Activated T-helper 17 cell treated with anti-CD3 and anti-CD28 coated beads, Interleukin-2, amount 50 U/mL, for 72 hours (primary cell): Measurements from ENCODE around the gene C17orf67. TPM values are rescaled to one million over a fixed set of nuclear protein-coding genes. Genes with fewer than 3 reads are reported as not detected.

Experiments used
- ATAC-seq: fragments of 150-1000 bp; cut with Tn5 transposase; replicated peaks from 2 replicates; pipeline ENCODE4 v1.10.0; 2021; ENCODE audit warnings: mild to moderate bottlenecking, moderate library complexity
- H3K27ac Mint-ChIP-seq: one replicate; pipeline ENCODE4 v1.8.0; 2022; ENCODE audit warnings: mixed read lengths
- H3K27me3 Mint-ChIP-seq: one replicate; pipeline ENCODE4 v1.8.0; 2022; ENCODE audit warnings: mixed read lengths
- H3K36me3 Mint-ChIP-seq: one replicate; pipeline ENCODE4 v1.8.0; 2022; ENCODE audit warnings: low read depth, mild to moderate bottlenecking, mixed read lengths
- H3K4me1 Mint-ChIP-seq: one replicate; pipeline ENCODE4 v1.8.0; 2022; ENCODE audit warnings: mixed read lengths
- H3K4me3 Mint-ChIP-seq: one replicate; pipeline ENCODE4 v1.8.0; 2022; ENCODE audit warnings: mild to moderate bottlenecking, mixed read lengths
- H3K9me3 Mint-ChIP-seq: one replicate; pipeline ENCODE4 v1.8.0; 2022; ENCODE audit warnings: mixed read lengths
- total RNA-seq, 2 donors: library from RNA; stranded (reverse); gene quantifications; one replicate each; pipeline ENCODE4 v1.2.3, GENCODE V29; 2022

Gene C17orf67
- total RNA-seq: 1 to 10 TPM; 5.0 to 5.6 TPM

GRCh38 chr17:56833809-56834379 lies at the start of gene C17orf67, which contains the start of gene DGKE:
Gene C17orf67, minus strand, starts transcription at chr17:56833920. Its CDS starts 18,110 bp downstream, at chr17:56815810.
Gene DGKE, plus strand, starts transcription at chr17:56834151. Its CDS starts 645 bp downstream, at chr17:56834796.
- Mint-ChIP-seq H3K4me1 (peaks cover 45% of the 10 kb centered on the region), H3K9me3 (no peaks in the 10 kb centered on the region), H3K36me3 (peaks cover 87% of the 10 kb centered on the region), H3K4me3 (peak within 1 kb of the TSS; percentile 86), H3K27ac (peak within 1 kb of the TSS; percentile 89), H3K27me3 (no peaks in the 10 kb centered on the region)
- ATAC-seq: peak; percentile 88

GRCh38 chr17:56881685-56882295 lies 48.1 kb upstream of the C17orf67 start:
- ATAC-seq: no peak
- H3K9me3 Mint-ChIP-seq: no peaks in the 10 kb centered on the region
- H3K27ac Mint-ChIP-seq: no peak overlapping the region
- no peaks in the 10 kb centered on the region for H3K27me3 Mint-ChIP-seq
- H3K36me3 Mint-ChIP-seq: peaks cover 13% of the 10 kb centered on the region
- no peak overlapping the region for H3K4me3 Mint-ChIP-seq
- peaks cover 12% of the 10 kb centered on the region for H3K4me1 Mint-ChIP-seq

GRCh38 chr17:56880571-56880970 lies 46.9 kb upstream of the C17orf67 start:
- Mint-ChIP-seq H3K36me3 (peaks cover under 1% of the 10 kb centered on the region), H3K27me3 (no peaks in the 10 kb centered on the region), H3K27ac (no peak overlapping the region), H3K9me3 (no peaks in the 10 kb centered on the region), H3K4me3 (no peak overlapping the region), H3K4me1 (peaks cover 7% of the 10 kb centered on the region)
- no peak for ATAC-seq

GRCh38 chr17:56880133-56880532 lies 46.4 kb upstream of the C17orf67 start:
- Mint-ChIP-seq H3K27me3 (no peaks in the 10 kb centered on the region), H3K4me3 (no peak overlapping the region), H3K36me3 (no peaks in the 10 kb centered on the region), H3K4me1 (peaks cover 4% of the 10 kb centered on the region), H3K9me3 (no peaks in the 10 kb centered on the region), H3K27ac (peak overlapping the region; percentile 28)
- ATAC-seq: no peak

GRCh38 chr17:56879280-56879679 lies 45.6 kb upstream of the C17orf67 start:
- Mint-ChIP-seq H3K27me3 (no peaks in the 10 kb centered on the region), H3K4me1 (no peaks in the 10 kb centered on the region), H3K9me3 (no peaks in the 10 kb centered on the region), H3K4me3 (no peak overlapping the region), H3K36me3 (no peaks in the 10 kb centered on the region), H3K27ac (no peak overlapping the region)
- ATAC-seq: no peak

GRCh38 chr17:56876766-56877179 lies 43.1 kb upstream of the C17orf67 start:
- no peak for ATAC-seq
- no peaks in the 10 kb centered on the region for H3K36me3 Mint-ChIP-seq
- no peaks in the 10 kb centered on the region for H3K9me3 Mint-ChIP-seq
- H3K27ac Mint-ChIP-seq: no peak overlapping the region
- no peaks in the 10 kb centered on the region for H3K27me3 Mint-ChIP-seq
- no peaks in the 10 kb centered on the region for H3K4me1 Mint-ChIP-seq
- no peak overlapping the region for H3K4me3 Mint-ChIP-seq

- ATAC-seq: peak; percentile 90
- peak overlapping the region; percentile 98 for H3K27ac Mint-ChIP-seq
- H3K9me3 Mint-ChIP-seq: no peaks in the 10 kb centered on the region
- peak overlapping the region; percentile 66 for H3K4me3 Mint-ChIP-seq
- peaks cover 47% of the 10 kb centered on the region for H3K36me3 Mint-ChIP-seq
- no peaks in the 10 kb centered on the region for H3K27me3 Mint-ChIP-seq
- peaks cover 9% of the 10 kb centered on the region for H3K4me1 Mint-ChIP-seq
These were observed 36.4 kb upstream of the C17orf67 start for GRCh38 chr17:56870081-56870651.

GRCh38 chr17:56868716-56869115 lies 35.0 kb upstream of the C17orf67 start:
- H3K4me3 Mint-ChIP-seq: peak overlapping the region; percentile 66
- H3K27me3 Mint-ChIP-seq: no peaks in the 10 kb centered on the region
- H3K4me1 Mint-ChIP-seq: peaks cover 9% of the 10 kb centered on the region
- H3K9me3 Mint-ChIP-seq: no peaks in the 10 kb centered on the region
- H3K27ac Mint-ChIP-seq: peak overlapping the region; percentile 98
- peaks cover 61% of the 10 kb centered on the region for H3K36me3 Mint-ChIP-seq
- ATAC-seq: no peak

- H3K9me3 Mint-ChIP-seq: no peaks in the 10 kb centered on the region
- ATAC-seq: no peak
- H3K27ac Mint-ChIP-seq: peak overlapping the region; percentile 98
- H3K36me3 Mint-ChIP-seq: peaks cover 68% of the 10 kb centered on the region
- peaks cover 9% of the 10 kb centered on the region for H3K4me1 Mint-ChIP-seq
- H3K4me3 Mint-ChIP-seq: peak overlapping the region; percentile 66
- no peaks in the 10 kb centered on the region for H3K27me3 Mint-ChIP-seq
These were observed 34.2 kb upstream of the C17orf67 start for GRCh38 chr17:56867948-56868376.

- no peak for ATAC-seq
- Mint-ChIP-seq H3K9me3 (no peaks in the 10 kb centered on the region), H3K36me3 (peaks cover 83% of the 10 kb centered on the region), H3K27me3 (no peaks in the 10 kb centered on the region), H3K27ac (peak overlapping the region; percentile 48), H3K4me1 (peaks cover 9% of the 10 kb centered on the region), H3K4me3 (no peak overlapping the region)
These were observed 32.8 kb upstream of the C17orf67 start for GRCh38 chr17:56866496-56866895.

GRCh38 chr17:56866076-56866475 lies 32.4 kb upstream of the C17orf67 start:
- peaks cover 87% of the 10 kb centered on the region for H3K36me3 Mint-ChIP-seq
- no peak overlapping the region for H3K4me3 Mint-ChIP-seq
- no peaks in the 10 kb centered on the region for H3K9me3 Mint-ChIP-seq
- H3K27ac Mint-ChIP-seq: peak overlapping the region; percentile 48
- ATAC-seq: no peak
- peaks cover 9% of the 10 kb centered on the region for H3K4me1 Mint-ChIP-seq
- no peaks in the 10 kb centered on the region for H3K27me3 Mint-ChIP-seq

GRCh38 chr17:56863974-56864373 lies 30.3 kb upstream of the C17orf67 start:
- no peak overlapping the region for H3K4me3 Mint-ChIP-seq
- no peak for ATAC-seq
- no peak overlapping the region for H3K27ac Mint-ChIP-seq
- peaks cover 4% of the 10 kb centered on the region for H3K4me1 Mint-ChIP-seq
- H3K27me3 Mint-ChIP-seq: no peaks in the 10 kb centered on the region
- H3K36me3 Mint-ChIP-seq: peaks cover 90% of the 10 kb centered on the region
- no peaks in the 10 kb centered on the region for H3K9me3 Mint-ChIP-seq

GRCh38 chr17:56861899-56862298 lies 28.2 kb upstream of the C17orf67 start:
- Mint-ChIP-seq H3K4me1 (no peaks in the 10 kb centered on the region), H3K36me3 (peaks cover 90% of the 10 kb centered on the region), H3K27me3 (no peaks in the 10 kb centered on the region), H3K9me3 (no peaks in the 10 kb centered on the region), H3K27ac (peak overlapping the region; percentile 51), H3K4me3 (no peak overlapping the region)
- no peak for ATAC-seq

GRCh38 chr17:56851008-56851407 lies 17.3 kb upstream of the C17orf67 start:
- Mint-ChIP-seq H3K4me1 (peaks cover 3% of the 10 kb centered on the region), H3K4me3 (no peak overlapping the region), H3K36me3 (peaks cover 98% of the 10 kb centered on the region), H3K27me3 (no peaks in the 10 kb centered on the region), H3K27ac (peak overlapping the region; percentile 44), H3K9me3 (no peaks in the 10 kb centered on the region)
- no peak for ATAC-seq

GRCh38 chr17:56850591-56850990 lies 16.9 kb upstream of the C17orf67 start:
- peaks cover 3% of the 10 kb centered on the region for H3K4me1 Mint-ChIP-seq
- no peak for ATAC-seq
- peaks cover 96% of the 10 kb centered on the region for H3K36me3 Mint-ChIP-seq
- no peaks in the 10 kb centered on the region for H3K27me3 Mint-ChIP-seq
- no peak overlapping the region for H3K4me3 Mint-ChIP-seq
- H3K27ac Mint-ChIP-seq: peak overlapping the region; percentile 44
- H3K9me3 Mint-ChIP-seq: no peaks in the 10 kb centered on the region
